D341Med (cell line): ENCODE data around the gene IL1R1.
"Not testable (repeated sequence)": the region's sequence is repeated elsewhere in the genome, so short reads cannot be mapped to it uniquely, and the experiment has no call there.

ENCODE experiments used
- DNase-seq: peaks from one replicate; pipeline ENCODE4 v3.0.0; 2012; ENCODE audit warnings: low spot score

IL1R1 gene

DNA sequence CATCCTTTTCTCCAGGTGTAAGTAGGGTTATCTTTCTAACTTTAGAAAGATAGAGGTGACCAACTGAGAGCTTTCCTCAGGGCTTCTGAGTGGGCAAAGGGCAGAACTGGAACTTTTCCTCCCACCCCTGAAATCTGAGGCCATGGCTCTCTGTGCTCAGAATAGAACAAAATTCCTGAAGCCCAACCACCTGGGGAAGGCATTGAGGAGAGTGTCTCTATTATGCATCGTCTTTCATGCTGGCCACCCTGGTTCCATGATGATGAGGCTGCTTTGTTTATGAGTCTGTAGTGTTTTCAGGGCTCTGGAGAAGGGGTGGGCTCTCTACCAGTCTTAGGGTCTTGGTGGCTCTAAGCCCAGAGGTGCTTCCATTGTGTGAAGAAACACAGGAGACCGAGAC, 30.7 kb upstream of the IL1R1 start:
- no peak for DNase-seq

DNA sequence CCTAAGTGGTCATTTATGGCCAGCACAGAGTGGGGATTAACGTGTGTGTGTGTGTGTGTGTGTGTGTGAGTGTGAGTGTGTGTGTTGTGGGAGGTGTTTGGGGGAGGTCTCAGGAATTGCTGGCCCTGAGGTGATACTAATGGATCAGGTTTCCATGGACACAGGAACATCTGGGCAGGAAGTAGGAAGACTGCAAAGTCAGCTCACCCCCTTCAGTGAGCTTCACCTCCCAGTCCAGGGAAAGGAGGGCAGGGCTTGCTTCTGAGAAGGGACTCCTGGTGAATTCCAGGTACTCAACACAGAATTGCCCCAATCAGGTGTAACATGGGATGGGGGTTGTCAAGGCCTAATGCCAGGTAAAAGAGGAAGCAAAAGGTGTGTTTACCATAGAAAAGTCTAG, 30.3 kb upstream of the IL1R1 start:
- DNase-seq: no peak

DNA sequence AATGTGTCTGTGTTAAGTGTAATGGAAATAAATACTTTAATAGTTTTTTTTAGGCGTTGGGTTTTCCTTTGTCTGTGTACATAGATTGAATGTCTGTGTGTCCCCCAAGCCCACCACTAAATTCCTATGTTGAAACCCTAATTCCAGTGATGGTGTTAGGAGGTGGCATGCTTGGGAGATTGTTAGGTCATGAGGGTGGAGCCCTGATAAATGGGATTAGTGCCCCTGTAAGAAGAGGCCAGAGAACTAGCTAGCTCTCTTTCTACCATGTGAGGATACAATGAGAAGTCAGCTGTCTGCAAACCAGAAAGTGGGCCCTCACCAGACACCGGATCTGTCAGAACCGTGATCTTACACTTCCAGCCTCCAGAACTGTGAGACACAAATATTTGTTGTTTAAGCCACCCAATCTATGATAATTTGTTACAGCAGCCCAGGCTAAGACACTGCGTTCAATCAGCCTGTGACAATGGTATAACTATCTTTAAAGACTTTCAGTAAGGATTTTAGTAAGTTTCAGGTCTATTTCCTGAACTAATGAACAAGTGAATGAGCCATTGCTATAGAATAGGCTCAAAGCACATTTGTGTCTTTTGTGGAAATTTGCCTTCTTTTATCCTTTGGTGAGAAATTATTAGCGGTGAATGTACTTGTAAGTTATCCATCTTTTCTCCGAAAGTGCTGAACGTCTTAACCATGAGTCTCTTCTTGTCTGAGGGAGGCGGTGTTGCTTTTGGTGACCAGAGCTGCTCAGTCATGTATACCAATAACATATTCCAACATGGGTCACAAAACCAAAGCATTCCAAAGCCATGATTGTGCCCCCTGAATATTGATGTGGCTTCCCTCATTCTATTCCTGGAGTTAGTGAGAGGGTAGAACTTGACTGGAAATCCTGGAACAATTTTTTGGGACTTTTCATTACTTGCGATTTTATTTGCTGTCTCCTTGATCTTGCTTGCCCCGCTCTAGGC, 29.6 kb upstream of the IL1R1 start:
- DNase-seq: no peak

DNA sequence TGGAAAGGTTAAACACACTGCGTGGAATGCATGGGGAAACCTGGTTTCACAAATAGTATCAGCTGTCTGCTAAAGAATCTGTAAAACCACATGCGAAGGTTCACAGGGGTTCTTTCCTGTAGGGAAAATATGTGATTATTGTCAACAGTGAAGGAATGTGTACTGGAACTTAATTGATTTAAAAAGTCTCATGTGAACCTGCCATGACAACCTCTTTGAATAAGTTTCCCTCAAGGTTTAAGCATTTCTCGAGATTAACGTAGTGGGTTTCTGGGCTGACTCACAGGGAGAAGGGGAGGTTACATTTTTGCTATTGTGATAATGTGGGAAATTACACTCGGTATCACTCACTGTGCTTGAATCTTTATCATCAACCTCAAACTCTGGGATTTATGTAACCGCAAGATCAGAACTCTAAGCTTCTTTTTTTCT, 28.2 kb upstream of the IL1R1 start:
- no peak for DNase-seq

DNA sequence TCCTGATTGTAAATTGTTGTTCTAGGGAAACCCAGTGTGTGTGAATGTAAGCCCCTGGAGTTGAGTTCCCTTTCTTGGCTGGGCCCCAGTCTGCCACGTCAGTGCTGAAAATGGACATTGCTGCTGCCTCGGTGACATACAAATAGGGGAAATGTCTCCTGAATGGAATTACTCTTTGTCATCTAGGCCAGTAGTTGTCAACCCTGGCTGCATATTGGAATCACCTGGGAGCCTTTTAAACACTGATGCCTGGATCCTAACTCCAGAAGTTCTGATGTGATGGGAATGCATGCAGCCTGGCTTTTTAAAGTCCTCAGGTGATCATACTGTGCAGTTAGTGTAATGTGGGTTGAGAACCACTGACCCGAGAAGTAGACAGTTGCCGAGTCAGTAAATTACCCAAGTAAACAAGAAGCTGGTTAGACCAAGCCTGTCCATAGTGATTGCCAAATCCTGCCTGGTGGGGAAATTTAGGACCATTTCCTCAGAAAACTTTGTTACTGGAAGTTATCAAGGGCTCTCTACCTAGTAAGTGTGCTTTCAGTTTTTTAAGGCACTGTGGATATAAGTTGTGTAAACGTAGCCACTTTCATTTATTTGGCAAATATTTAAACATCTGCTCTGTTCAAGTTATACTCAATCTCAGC, 27.6 kb upstream of the IL1R1 start:
- no peak for DNase-seq

DNA sequence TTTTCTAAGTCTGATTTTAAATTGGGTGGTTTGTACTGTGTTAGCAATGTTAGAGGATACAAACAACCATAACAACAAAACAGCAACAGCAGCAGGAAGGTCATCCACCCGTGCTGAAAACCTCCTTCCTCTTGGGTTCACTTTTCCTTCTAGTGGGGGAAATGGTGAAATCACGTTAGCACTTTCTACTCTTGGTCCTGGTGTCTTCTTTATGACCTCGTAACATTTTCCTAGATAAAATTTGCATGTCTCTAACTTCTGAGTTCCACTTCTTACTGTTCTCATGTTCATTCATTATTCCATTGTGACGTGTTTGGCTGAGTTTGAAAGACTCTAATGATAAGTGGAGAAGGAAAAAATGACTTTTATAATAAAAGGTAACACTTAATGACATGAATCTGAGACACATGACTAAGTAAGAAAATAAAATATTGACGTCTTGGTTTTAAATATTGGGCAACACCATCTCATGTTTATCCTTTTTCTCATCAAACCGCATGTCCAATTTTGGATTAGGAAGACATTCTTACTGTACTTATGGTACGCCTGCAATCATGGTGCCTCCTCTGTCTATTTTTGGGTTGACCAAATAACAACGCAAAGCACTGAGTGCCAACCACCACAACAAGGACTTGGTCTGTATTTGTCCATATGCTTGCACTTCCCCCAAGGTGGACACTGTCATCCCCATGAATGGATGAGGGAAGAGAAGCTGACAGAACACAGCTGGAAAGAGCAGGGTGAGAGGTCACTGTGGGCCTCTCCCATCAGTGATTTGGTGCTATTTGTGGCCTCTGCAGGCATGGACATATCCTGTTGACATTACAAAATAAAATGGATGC, 25.7 kb upstream of the IL1R1 start:
- no peak for DNase-seq

DNA sequence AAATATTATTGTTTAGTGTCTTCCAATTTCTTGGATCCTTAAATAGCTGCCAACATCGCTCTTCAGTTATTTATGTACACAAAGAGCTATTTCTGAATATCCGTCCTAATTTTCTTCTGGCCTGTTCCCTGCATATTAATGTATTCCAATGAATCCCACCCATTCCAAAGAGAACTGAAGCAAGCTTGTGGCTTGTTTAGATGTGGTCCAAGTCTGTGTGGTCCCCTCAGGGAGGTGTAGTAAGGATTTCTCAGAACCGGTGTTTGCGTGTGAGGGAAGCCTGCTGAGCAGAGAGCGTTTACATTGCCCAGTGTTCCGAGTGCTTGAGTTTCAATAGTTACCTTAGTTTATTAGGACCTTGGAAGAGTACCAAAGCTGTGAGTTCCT, 25.1 kb upstream of the IL1R1 start:
- DNase-seq: no peak

DNA sequence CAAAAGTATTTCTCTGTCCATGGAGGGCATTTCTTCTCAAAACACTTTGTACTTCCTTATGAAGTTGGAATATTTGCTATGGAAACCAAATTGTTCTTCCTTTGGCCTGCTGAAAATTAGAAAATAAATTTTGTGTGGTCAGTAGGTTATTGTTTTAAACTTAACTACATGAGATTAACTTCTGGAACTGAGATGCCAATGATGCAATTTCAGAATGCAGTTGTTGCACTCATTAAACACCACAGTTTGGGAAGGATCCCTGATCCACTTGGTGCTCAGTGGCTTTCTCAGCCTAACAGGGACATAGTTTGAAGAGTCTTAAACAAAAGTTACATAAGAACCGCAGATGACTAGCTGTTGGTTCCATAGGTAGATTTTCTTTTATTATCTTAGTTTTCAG, 23.3 kb upstream of the IL1R1 start:
- no peak for DNase-seq

DNA sequence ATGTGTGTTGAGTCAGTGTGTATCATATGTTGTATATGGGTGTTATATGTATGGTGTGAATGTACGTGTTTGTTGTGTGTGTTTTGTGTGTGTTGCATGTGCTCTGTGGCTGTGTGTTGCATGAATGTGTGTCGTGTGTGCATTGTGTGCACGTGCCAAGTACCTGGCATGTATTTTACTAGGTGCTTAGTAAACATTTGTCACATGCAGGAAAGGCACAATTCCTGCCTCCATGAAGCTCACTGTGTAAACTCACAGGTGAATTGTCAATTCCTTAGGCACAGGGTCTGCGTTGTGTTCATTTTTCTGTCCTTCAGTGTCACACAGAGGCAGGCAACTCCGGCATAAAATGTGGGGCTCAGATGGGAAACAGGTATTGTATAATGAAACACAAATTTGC, 22.3 kb upstream of the IL1R1 start:
- no peak for DNase-seq

DNA sequence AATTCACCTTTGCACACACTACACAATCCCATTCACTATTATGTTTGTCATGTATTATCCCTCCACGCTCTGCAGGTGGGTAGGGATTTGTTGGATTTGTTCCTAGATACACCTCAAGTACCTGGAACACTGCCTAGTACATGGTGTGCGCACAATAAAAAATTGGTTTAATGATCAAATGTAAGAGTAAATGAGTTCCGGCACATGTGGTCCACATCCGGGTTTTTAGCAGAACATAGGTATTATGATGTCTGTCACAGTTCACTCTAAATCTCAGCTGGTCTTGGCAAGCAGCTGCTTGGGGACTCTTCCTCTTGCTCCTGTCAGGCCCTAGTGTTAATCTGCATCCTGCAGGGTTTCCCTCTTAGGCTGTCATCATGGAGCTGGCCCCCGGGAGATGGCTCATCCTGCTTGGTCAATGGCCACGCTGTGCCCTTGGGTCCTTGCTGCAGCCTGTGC, 21.8 kb upstream of the IL1R1 start:
- DNase-seq: no peak

DNA sequence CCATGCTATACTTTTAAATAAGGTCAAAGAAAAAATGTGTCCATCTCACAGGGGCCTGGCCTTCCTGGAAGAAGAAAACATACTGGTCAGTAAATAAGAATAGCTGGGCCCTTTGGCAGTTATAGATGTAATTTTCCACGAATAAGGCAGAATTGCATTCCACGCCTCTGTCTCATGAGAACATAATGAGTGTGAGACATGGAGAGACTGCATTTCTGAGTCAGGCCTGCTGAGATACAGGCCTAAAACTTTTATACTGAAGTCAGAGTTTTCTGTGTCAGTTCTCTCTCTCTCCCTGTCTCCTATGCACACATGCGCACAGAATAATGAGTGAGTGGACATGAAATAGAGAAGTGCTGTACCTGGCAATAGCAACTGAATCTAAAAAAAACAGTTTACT, 20.4 kb upstream of the IL1R1 start:
- no peak for DNase-seq

DNA sequence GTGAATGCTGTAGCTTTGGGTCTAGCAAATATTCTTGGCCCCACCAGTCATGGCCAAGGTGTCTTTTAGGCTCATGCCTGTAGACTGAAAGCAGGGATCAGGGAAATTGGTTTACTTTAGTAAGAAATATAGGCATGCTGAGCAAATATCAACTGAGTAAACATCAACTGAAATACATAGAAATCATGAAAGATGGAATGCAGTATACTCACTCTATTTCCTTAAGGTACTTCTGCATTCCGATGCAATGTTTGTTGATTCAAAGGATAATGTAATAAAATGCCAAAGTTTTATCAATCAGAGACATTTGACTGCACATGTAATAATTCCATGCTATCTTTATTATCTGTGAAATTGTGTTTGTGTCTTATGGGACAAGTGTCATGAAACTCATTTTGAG, 19.6 kb upstream of the IL1R1 start:
- no peak for DNase-seq

DNA sequence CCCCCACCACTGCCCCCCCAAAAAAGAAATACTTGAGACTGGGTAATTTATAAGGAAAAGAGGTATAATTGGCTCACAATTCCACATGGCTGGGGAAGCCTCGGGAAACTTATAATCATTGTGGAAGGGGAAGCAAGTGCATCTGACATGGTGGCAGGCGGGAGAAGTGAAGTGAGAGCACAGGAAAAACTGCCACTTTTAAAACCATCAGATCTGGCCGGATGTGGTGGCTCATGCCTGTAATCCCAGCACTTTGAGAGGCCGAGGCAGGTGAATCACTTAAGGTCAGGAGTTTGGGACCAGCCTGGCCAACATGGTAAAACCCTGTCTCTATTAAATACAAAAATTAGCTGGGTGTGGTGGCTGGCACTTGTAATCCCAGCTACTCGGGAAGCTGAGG, 18.1 kb upstream of the IL1R1 start:
- DNase-seq: not testable (repeated sequence)

DNA sequence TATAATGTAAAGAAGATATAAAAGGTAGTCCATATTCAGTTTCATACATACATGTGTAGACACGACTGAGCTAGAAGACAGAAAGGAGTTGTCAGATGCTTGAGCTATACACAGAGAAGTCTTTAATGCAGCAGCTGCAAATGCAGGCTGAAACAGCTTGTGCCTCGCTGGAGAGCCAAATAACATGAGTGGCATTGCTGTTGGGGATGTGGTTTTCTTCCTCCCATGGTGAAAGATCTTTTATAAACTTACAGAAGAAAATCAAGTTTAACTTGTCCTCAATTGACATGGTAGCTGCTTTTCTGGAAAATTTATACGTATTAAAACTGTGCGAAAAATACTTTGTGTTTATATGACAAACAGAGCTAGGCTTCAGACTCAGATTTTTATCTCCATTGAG, 16.4 kb upstream of the IL1R1 start:
- no peak for DNase-seq

DNA sequence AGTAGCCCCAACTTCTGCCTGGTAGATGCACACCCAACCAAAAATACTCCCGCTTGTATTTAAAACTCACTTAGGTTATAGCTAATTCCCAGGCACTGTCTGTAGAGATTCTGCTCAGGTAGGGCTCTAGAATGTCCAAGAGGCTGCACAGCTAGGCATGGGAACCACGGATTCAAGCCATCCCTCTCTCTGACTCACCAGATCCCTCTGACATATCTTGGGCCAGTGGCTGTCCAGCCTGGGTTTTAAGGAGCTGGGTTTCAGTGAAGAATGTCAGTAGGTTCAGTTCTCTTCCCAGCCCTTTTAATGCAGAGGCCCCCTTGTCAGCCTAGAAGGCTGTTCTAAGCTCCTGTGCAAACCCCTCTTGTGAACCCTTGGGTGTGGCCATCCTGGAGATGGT, 15.9 kb upstream of the IL1R1 start:
- no peak for DNase-seq

DNA sequence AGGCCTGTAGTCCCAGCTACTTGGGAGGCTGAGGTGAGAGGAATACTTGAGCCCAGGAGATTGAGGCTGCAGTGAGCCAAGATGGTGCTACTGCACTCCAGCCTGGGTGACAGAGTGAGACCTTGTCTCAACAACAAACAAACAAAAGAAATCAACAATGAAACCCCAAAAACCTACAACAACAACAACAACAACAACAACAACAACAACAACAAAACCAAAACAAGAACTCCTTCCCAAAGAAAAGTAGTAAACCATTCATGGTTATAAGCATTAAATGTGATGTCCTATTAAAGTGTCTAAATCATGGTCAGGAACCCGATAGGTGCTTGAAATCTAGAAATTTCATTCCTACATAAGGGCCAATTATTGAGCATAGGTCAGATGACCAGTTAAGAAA, 13.5 kb upstream of the IL1R1 start:
- no peak for DNase-seq

DNA sequence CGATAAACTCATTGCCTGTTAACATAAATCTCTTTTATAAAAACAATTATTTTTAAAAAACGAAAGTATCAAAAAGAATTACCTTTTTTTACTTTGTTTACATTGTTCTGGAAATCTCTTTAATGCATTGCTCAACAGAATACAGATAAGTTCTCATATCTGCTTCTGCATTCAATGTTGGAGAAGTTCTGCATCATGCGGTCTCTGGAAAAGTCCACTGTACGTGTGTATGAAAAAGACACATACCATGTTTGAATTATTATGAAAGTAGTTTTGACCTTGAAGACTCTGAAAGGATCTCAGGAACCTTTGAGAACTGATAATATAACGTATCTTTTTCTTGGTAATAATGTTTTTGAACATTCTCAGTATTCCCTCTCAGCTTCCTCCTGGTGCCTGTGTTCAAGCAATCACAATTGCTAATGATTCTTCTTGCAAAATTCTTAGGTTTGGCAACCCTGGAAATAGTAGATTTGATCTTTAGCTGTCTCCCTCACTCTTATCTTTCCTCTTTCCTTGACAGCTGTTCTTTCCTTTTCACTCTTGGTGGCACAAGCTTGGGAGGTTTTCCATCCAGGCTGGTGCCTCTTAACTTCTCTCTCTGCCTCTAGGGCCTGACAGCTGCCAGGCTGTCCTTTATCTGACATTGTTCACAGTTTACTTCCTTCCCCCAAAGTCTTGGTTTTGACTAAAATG, 12.4 kb upstream of the IL1R1 start:
- no peak for DNase-seq

DNA sequence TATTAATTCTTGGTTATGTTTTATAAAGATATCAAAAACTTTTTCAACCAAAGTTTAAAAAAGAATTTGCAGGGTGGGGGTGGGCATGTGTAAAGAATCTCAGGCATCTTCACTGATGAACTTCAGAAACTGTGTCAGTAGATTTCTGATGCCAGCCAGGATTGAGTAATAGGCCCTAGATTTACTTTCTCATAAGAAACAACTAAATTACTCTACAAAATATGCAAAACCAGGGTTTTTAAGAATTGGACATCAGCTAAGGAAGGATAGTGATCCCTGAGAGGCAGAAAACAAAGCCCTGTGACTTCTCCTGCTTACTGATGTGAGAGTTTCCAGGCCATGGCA, 11.9 kb upstream of the IL1R1 start:
- DNase-seq: no peak

DNA sequence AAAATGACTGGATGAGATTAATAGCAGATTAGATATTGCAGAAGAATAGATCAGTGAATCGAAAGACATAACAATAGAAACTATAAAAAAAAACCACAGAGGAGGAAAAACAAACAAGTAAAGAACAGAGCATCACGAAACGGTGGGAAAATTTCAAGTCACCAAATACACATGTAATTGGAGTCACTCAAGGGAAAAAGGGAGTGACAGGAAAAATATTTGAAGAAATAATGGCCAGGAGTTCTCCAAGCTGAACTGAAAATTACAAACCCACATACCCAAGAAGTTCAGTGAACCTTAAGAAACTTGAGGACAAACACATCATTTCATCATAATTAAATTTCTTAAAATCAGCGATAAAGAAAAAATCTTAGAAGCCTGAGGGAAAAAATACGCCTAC, 11.0 kb upstream of the IL1R1 start:
- DNase-seq: no peak

DNA sequence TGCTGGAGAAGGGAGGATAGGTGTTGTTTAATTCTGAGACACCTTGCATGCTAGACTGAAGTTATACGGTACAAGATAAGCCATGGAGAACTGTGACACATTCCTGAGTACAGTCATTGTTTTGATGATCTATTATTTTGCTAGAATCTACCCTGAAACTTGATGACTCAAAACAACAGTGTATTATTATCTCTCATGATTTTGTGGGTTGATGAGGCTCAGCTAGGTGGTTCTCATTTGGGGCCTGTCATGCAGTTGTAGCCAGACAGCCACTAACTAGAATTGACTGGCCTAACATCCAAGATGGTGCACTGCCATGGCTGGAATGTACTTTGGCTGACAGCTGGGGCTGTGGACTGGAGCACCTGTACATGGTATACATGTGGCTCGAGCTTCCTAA, 5.4 kb upstream of the IL1R1 start:
- DNase-seq: no peak

DNA sequence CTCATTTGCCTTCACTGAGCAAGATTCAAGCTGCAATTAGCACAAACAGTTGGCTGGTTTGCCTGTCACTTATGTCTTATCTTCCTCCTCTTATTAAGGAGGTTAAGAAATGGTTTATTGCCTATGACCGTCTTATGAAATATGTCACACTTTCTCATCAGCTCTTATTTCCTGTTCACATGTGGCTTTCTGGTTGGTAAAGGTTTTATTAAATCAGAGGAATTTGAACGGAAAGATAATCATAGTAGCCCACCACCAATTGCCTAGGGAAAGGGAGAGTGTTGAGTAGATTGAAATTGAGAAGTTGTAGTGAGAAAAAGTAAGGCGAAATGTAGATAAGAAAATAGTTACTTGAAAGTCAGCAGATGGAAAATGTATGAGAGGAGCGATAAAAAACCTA, 4.2 kb upstream of the IL1R1 start:
- no peak for DNase-seq

DNA sequence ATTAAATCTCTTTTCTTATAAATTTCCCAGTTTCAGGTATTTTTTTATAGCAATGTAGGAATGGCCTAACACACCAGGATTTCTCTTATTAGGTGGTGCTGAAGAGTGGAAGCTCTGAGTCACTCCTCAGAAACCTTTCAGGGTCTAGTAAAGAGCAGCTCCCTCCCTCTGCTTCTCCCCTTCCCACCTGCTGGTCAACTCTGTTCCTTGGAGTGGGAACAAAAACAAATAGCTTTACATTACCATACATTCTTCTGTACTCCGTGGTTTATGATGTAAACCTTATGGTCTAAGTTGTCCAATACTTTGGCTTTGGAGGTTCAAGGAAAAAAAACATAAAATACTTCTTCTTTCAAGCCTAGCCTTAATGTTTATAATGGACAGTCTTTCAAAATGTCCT, 2.7 kb upstream of the IL1R1 start:
- no peak for DNase-seq
